Nephron progenitor cell (in vitro differentiated cells): ENCODE data around the gene ZMIZ2.

Experiments used
- DNase-seq: peaks from one replicate; pipeline ENCODE4 v3.0.0; 2021
- H3K27ac Mint-ChIP-seq: 2 replicates; pipeline ENCODE4 v1.8.0; 2021; ENCODE audit warnings: mild to moderate bottlenecking, moderate library complexity, mixed read lengths
- H3K27me3 Mint-ChIP-seq: 2 replicates; pipeline ENCODE4 v1.8.0; 2021; ENCODE audit warnings: mild to moderate bottlenecking, low read depth, mixed read lengths; ENCODE audit not compliant: poor library complexity
- H3K36me3 Mint-ChIP-seq: 2 replicates; pipeline ENCODE4 v1.8.0; 2021; ENCODE audit warnings: low read depth, mixed read lengths
- H3K4me1 Mint-ChIP-seq: 2 replicates; pipeline ENCODE4 v1.8.0; 2021; ENCODE audit warnings: mixed read lengths
- H3K4me3 Mint-ChIP-seq: 2 replicates; pipeline ENCODE4 v1.8.0; 2021; ENCODE audit warnings: mild to moderate bottlenecking, moderate library complexity, mixed read lengths
- H3K9me3 Mint-ChIP-seq: 2 replicates; pipeline ENCODE4 v1.8.0; 2021; ENCODE audit warnings: mild to moderate bottlenecking, moderate library complexity, mixed read lengths
- CTCF ChIP-seq: fragments of 200-600 bp; sonication (generic); IDR thresholded peaks from 2 replicates; pipeline ENCODE4 v1.5.0; 2021; ENCODE audit warnings: antibody characterized with exemption

ZMIZ2 gene

GRCh38 chr7:44748948-44749731 is 493 bp downstream of the ZMIZ2 start:
- no peak overlapping the region for H3K27ac Mint-ChIP-seq
- H3K4me3 Mint-ChIP-seq, result peak overlapping the region; percentile 90
- H3K4me1 Mint-ChIP-seq, result peaks cover 51% of the 10 kb centered on the region
- peak; percentile 29 for DNase-seq
- TF ChIP-seq CTCF, result no peak
- H3K9me3 Mint-ChIP-seq, result no peaks in the 10 kb centered on the region
- H3K36me3 Mint-ChIP-seq, result peaks cover 10% of the 10 kb centered on the region
- peaks cover 2% of the 10 kb centered on the region for H3K27me3 Mint-ChIP-seq

- Mint-ChIP-seq H3K4me1 (peaks cover 46% of the 10 kb centered on the region), H3K27me3 (peaks cover 2% of the 10 kb centered on the region), H3K9me3 (no peaks in the 10 kb centered on the region), H3K27ac (no peak overlapping the region), H3K36me3 (peaks cover 10% of the 10 kb centered on the region), H3K4me3 (peak overlapping the region; percentile 90)
- no peak for DNase-seq
- no peak for TF ChIP-seq CTCF
These were observed 1.3 kb downstream of the ZMIZ2 start for GRCh38 chr7:44749992-44750391.

GRCh38 chr7:44750424-44750823 is 1.8 kb downstream of the ZMIZ2 start:
- H3K36me3 Mint-ChIP-seq, result peaks cover 10% of the 10 kb centered on the region
- H3K4me1 Mint-ChIP-seq, result peaks cover 43% of the 10 kb centered on the region
- peaks cover 2% of the 10 kb centered on the region for H3K27me3 Mint-ChIP-seq
- no peaks in the 10 kb centered on the region for H3K9me3 Mint-ChIP-seq
- no peak for DNase-seq
- TF ChIP-seq CTCF, result no peak
- peak overlapping the region; percentile 90 for H3K4me3 Mint-ChIP-seq
- no peak overlapping the region for H3K27ac Mint-ChIP-seq

GRCh38 chr7:44750921-44751571 is 2.4 kb downstream of the ZMIZ2 start:
- peaks cover 40% of the 10 kb centered on the region for H3K4me1 Mint-ChIP-seq
- peaks cover 2% of the 10 kb centered on the region for H3K27me3 Mint-ChIP-seq
- H3K9me3 Mint-ChIP-seq, result no peaks in the 10 kb centered on the region
- peak overlapping the region; percentile 54 for H3K4me3 Mint-ChIP-seq
- no peak overlapping the region for H3K27ac Mint-ChIP-seq
- no peak for TF ChIP-seq CTCF
- H3K36me3 Mint-ChIP-seq, result peaks cover 10% of the 10 kb centered on the region
- no peak for DNase-seq

- H3K4me1 Mint-ChIP-seq, result peaks cover 29% of the 10 kb centered on the region
- H3K27ac Mint-ChIP-seq, result no peak overlapping the region
- DNase-seq, result no peak
- H3K9me3 Mint-ChIP-seq, result no peaks in the 10 kb centered on the region
- peaks cover 10% of the 10 kb centered on the region for H3K36me3 Mint-ChIP-seq
- H3K4me3 Mint-ChIP-seq, result no peak overlapping the region
- peaks cover 2% of the 10 kb centered on the region for H3K27me3 Mint-ChIP-seq
- TF ChIP-seq CTCF, result no peak
These were observed 4.2 kb downstream of the ZMIZ2 start for GRCh38 chr7:44752822-44753221.
